GM19463 (cell line): Measurements from ENCODE around the gene SLC16A1.
"Not testable (repeated sequence)": the region's sequence is repeated elsewhere in the genome, so short reads cannot be mapped to it uniquely, and the experiment has no call there.

Experiments
- ATAC-seq: cut with Tn5 transposase; IDR thresholded peaks from one replicate; pipeline ENCODE4 v1.9.1; 2021; ENCODE audit warnings: mild to moderate bottlenecking, moderate library complexity; ENCODE audit not compliant: unreplicated experiment

The SLC16A1 gene

GRCh38 chr1:112955773-112956543 is at the start of gene SLC16A1:
Gene SLC16A1, minus strand, starts transcription at chr1:112956196. Its CDS starts 26,888 bp downstream, at chr1:112929308.
- peak; percentile 76 for ATAC-seq

DNA sequence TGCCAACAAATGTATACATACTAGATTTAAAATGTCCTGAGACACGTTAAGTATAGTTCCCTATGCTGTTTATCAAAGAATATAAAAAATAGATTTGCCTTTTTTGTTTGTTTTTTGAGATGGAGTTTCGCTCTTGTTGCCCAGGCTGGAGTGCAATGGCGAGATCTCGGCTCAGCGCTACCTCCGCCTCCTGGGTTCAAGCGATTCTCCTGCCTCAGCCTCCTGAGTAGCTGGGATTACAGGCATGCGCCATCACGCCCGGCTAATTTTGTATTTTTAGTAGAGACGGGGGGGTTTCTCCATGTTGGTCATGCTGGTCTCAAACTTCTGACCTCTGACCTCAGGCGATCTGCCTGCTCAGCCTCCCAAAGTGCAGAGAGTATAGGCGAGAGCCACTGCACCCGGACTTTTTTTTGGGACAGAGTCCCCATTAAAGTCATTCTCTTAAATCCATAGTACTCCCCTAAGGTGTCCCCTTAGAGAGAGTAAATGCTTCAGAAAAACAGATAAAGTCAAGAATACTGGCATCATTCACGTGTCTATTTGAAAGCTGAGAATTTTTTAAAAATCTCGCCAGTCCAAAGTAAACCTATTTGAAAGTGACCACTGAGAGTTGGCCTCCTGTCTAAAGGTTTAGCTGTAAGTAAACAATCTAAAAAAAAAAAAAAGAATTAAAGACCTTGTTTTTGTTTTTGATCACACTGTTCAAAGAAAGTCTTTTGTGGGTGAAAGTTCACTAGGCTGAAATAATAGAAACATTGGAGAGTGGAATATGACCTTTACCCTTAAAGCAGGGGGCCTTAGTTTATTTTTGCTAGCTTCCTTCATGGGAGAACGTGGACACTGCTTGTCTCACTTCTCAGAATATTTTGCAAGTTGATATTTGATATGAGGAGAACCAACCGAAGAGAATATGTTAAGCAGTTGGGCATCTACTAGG is 48.0 kb upstream of the SLC16A1 start:
- no peak for ATAC-seq

DNA sequence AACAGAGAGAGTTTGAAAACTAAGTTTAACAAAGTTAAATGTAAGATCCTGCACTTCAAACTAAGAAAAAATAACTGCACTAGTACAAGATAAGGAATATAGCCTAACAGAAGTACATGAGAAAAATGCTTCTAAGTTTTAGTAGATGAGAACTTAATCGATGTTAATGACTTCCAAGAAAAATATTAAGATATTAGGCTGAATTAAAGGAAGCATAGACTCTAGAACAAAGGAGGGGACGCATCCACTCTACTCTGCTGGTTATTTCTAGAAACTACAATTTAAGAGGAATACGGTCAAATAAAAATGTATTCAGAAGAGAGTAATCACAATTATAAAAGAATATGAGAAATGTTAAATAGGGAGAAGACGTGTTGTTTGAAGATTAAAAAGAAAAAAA is 46.3 kb upstream of the SLC16A1 start:
- no peak for ATAC-seq

DNA sequence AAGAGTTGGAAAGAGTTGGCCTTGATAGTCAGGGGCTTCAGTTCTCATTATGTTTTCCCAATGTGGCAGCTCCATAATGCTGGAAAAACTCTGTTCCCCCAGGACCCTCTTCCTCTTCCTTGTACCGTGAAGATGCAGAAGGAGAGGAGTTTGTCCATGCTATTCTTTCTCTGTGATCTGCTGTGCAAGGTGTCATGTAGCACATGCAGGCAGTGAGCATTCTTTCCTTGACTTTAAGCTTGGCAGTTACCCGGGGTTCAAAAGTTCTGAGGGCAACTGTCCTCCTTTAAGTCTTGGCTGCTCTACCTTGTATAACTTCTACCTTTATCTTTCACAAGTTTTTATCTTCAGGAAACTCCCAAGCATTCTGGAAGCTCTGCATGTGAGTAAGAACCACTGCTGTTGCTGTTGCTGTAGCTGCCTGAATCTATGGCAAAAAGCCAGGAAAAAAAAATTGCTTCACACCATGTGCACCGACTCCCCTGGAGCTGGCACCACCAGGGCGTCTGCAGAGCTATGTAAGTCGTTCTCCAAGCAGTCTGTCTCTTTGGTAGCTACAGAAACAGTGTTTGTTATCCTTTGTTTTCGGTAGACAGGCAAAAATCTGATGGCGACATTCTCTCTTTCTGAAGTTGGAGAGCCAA is 42.7 kb upstream of the SLC16A1 start:
- ATAC-seq, result no peak

DNA sequence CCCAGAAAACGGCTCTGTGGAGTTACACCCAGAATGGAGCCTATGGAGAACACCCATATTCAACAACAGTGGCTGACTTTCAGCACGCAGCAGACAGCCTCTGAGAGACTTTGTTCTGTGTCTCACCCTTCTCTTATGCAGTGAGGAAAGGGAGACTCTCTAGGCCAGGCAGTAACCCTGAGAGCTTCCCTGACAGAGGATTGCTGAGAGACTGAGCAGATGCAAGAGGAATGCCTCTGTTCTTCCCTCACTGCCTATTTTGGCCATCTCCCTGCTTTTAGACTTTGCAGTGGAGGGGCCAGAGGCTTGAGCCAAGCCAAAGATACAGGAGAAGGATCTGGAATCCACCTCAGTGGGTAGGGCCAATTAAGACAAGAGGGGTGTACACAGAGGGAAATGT is 41.8 kb upstream of the SLC16A1 start:
- ATAC-seq, result no peak

GRCh38 chr1:112995890-112996289 is 39.9 kb upstream of the SLC16A1 start:
- no peak for ATAC-seq

DNA sequence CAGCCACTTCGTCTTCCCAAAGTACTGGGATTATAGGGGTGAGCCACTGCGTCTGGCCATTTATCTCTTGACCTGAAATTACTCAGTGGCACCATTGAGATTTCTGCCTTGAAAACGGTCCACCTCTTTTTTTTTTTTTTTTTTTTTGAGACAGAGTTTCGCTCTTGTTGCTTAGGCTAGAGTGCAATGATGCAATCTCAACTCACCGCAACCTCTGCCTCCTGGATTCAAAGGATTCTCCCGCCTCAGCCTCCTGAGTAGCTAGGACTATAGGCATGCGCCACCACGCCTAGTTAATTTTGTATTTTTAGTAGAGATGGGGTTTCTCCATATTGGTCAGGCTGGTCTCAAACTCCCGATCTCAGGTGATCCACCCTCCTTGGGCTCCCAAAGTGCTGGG is 39.0 kb upstream of the SLC16A1 start:
- ATAC-seq, result not testable (repeated sequence)

DNA sequence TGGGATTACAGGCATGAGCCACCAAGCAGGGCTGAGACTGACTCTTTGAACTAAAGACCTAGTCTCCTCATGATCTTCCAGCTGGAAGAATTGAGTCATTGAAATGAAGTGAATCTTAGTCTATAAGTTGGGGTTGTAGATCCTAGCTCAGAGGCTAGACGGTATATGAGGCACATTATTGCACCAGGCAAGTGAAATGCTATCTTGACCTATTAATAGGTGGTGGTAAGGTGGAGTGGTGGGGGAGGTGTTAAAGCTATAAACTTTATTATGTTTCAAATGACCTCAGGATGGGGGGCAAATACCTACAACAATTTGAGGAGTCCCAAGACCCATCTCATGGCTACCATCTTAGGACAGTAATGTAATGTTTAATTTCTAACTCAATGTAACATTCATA is 36.8 kb upstream of the SLC16A1 start:
- ATAC-seq, result no peak

GRCh38 chr1:112991402-112992120 is 35.6 kb upstream of the SLC16A1 start:
- ATAC-seq, result no peak

- ATAC-seq, result no peak
These were observed 34.3 kb upstream of the SLC16A1 start for GRCh38 chr1:112990271-112990670.

GRCh38 chr1:112988367-112988766 is 32.4 kb upstream of the SLC16A1 start:
- ATAC-seq, result no peak

- ATAC-seq, result peak; percentile 95
These were observed 29.1 kb upstream of the SLC16A1 start for GRCh38 chr1:112985123-112985522.

- ATAC-seq, result no peak
These were observed 27.6 kb upstream of the SLC16A1 start for GRCh38 chr1:112983537-112984131.

DNA sequence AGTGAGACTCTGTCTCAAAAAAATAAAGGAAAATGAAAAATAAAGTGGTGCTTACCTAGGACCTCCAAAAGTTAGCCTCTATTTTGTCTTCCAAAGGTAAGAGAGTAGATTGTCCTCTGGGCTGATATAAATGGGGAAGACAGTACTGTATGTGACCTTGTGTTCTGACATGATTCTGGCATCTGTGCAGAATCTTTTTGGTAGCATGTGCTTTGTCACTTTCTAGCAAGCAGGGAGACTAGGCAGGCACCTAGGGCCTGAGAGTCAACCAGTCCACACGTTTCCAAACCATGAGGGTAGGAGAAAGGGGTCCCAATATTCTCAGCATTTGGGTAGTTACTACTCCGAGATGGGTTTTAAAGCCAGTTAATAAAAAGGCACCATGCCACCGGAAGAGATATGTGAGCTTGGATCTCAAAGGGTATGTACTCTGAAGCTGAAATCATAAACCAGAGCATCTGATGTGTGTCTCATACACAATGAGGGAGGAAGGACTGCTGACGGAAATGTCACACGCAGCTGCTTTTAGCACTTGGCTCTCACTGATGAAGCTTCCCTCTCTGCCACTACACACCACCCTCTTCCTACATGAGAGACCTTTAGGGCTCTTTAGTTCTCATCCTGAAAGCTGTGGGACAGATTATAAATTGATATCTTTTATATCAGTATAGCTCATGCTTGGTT is 27.0 kb upstream of the SLC16A1 start:
- ATAC-seq, result no peak

GRCh38 chr1:112982328-112982727 is 26.3 kb upstream of the SLC16A1 start:
- ATAC-seq, result no peak

- not testable (repeated sequence) for ATAC-seq
These were observed 25.8 kb upstream of the SLC16A1 start for GRCh38 chr1:112981834-112982233.

- ATAC-seq, result no peak
These were observed 25.4 kb upstream of the SLC16A1 start for GRCh38 chr1:112981426-112981825.

DNA sequence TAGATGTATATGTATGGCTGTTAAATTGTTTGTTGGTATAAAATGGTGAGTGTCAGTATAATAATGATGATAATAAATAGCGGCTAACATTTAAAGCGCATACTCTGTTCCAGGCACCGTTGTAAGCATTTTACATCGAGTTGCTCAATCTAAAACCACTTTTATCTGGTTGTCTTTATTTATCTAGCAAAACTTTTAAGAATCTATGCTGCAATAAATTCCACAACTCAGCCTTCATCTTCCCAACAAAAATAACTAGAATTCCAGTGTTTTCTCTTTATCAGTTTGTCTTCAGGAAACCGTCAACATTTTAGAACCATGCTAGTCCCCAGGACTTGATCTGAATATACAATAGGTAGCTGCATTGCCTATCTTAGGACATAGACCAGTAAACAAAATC is 19.3 kb upstream of the SLC16A1 start:
- no peak for ATAC-seq

DNA sequence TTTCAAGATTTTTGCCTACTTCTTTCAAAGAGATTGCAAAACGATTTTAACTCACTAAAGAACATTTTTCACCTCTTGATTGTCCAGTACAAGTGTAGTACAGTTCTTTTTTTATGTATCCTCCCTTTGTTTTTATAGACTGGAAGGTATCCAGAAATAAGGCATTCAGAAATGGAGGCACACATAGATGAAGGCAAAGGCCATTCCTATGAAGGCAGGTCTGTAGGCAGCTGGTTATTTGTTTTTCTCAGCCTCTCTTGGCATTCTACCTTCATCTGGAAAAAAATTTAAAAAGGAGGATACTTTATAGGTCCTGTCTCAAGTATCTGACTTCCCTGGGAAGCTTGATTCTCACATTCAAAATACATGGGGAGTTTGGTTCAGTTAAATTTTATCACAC is 18.6 kb upstream of the SLC16A1 start:
- no peak for ATAC-seq

DNA sequence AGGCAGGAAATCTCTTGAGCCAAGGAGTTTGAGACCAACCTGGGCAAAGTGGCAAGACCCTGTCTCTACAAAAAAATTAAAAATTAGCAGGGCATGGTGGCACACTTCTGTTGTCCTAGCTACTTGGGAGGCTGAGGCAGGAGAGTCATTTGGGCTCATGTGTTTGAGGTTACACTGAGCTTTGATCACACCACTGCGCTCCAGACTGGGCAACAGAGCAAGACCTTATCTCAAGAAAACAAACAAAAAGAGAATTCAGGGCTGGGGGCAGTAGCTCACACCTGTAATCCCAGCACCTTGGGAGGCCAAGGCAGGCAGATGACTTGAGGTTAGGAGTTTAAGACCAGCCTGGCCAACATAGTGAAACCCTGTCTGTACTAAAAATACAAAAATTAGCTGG is 17.8 kb upstream of the SLC16A1 start:
- ATAC-seq, result no peak
